ENCODE results near the gene RMND5B.
"Not testable (repeated sequence)": the region's sequence is repeated elsewhere in the genome, so short reads cannot be mapped to it uniquely, and the experiment has no call there.

The RMND5B gene

DNA sequence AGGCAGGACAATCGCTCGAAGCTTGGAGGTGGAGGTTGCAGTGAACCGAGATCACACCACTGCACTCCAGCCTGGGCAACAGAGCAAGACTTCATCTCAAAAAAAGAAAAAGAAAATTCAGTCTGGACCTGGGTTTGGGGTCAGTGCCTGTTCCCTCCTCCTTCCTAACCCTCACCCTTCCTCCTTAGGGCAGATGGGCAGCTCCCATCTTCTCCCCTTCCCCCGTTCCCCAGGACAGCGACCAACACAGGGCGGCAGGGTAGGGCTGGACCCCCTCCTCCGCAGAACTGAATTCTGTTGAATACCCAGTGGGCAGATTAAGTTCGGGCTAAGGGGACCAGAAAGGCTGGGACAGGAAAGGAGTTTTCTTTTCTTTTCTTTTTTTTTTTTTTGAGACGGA, 1.5 kb upstream of the RMND5B start:
- no peak for DNase-seq

DNA sequence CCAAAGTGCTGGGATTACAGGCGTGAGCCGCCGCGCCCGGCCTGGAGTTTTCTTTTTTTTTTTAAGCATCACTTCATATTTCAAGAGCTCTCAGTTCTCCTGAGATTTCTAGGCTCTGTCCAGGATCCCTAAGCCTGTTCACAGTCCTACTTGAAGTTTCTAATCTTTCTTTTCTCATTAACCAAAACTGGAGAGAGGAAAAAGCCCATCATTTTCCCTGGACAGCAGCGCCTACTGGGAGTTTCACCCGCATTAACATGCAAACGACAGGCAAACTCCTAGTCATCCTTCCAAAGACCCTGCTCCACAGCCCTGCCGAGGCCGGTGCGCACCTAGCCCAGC, 609 bp upstream of the RMND5B start:
- DNase-seq, result not testable (repeated sequence)

GRCh38 chr5:178131446-178131996, 707 bp downstream of the RMND5B start:
- DNase-seq, result no peak

DNA sequence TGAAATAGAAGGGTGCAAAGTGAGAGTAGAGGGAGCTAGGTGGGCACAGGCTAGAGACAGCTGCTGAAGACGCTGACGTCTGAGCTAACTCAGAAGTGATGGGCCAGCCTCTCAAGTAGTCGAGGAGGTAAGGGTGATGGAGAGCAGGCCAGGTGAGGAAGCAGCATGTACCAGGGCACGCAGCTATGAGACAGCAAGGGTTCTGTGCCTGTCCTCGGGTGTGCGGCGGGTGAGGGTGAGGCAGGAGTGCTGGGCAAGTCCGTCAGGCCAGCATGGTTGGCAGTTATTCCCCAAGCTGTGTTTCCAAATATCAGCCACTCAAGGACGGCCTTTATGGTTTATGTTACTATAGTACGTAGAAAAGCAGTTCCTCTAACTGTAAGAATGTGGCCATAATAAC, 6.2 kb downstream of the RMND5B start:
- no peak for DNase-seq

DNA sequence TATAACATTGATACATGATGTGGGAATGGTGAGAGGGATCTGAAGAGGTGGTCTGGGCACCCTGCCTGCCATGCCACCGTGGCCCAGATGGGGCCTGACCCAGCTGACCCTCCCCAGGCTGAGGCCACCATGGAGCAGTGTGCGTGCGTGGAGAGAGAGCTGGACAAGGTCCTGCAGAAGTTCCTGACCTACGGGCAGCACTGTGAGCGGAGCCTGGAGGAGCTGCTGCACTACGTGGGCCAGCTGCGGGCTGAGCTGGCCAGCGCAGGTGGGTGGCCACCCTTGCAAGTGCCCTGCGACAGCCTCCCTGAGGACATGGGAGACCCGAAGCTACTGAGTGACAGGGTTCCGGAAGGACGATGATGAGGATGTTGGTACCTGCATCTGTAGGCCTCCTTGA, 7.2 kb downstream of the RMND5B start:
- no peak for DNase-seq

DNA sequence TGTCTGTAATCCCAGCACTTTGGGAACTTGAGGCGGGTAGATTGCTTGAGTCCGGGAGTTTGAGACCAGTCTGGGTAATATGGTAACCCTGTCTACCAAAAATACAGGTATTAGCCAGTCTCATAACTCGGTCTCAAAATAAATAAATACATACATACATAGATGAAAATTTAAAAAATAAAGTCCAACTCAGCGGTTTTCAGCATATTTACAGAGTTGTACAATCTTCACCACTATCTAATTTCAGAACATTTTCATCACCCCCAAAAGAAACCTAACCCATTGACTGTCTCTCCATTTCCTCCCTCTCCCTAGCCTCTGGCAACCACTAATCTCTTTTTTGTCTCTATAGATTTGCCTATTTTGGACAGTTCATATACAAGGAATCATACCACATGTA, 10.7 kb downstream of the RMND5B start:
- DNase-seq, result no peak

DNA sequence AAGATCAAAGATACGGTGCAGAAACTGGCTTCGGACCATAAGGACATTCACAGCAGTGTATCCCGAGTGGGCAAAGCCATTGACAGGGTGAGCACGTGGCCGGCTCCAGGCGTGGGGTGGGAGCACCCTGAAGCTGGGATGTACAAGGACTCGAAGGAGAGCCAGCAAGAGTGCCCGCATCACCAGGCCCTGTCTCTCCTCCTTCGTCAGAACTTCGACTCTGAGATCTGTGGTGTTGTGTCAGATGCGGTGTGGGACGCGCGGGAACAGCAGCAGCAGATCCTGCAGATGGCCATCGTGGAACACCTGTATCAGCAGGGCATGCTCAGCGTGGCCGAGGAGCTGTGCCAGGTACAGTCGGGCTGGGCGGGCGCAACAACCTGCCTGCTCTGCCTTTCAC, 11.8 kb downstream of the RMND5B start:
- DNase-seq, result no peak

DNA sequence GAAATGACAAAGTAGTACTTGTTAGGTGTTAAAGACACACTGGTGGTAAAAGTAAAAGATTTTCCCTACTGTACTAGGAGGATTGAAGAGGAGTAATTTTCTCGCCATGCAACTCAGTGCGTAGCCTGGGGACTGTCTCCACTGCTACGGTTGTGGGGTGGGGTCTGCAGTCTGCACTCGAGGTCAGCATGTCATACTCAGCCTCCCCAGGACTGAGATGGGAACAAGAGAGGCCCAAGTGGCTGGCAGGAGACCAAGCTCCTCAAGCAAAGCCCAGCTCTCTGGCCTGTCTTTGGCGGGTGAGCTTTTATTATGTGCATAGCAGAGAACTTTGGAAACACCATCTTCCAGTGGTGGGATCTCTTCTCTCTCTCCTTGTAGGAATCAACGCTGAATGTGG, 12.4 kb downstream of the RMND5B start:
- no peak for DNase-seq

DNA sequence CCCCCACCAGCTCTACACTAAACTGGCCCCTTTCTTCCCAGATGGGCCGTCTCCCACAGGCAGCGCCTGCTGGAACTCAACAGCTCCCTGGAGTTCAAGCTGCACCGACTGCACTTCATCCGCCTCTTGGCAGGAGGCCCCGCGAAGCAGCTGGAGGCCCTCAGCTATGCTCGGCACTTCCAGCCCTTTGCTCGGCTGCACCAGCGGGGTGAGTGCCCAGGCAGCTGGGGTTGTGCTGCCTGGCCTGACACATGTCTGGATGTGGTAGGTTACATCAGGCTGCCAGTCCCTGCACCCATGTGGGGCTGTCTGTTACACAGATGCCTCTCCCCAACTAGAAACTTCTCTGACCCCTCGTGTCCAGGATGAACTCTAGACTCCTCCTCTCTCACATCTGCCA, 13.1 kb downstream of the RMND5B start:
- peak in 5 of 51 donors; percentile 14 to 38 (median 25) for DNase-seq

DNA sequence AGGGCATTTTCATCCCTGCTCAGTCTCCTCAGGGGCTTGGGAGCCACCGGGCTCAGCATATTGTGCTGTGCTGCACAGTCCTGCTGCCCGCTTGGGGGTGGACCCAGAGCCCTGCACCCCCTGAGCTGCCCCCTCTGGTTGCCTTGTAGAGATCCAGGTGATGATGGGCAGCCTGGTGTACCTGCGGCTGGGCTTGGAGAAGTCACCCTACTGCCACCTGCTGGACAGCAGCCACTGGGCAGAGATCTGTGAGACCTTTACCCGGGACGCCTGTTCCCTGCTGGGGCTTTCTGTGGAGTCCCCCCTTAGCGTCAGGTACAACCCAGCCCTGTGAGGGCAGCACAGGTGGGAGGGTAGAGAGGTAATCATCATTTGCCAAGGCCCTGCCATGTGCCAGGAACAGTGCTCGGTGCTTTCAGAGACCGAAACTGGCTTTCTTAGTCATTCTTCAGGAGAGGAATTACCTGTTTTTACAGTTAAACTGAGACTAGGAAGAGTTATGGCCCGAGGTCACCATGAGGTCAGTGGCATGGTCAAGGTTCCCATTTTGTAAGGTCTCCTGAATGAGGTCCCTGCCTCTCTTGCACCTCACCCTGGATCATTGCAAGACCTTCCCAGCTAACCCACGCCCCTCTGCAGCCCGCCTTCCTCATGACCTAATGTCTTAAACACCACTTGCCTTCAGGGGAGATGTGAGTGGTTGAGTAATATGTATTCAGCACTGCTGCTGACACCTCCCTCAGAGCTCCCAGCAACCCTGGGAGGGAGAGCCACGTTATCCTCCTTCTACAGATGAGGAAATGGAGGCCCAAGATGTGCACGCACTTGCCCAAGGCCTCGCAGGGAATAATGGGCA, 15.4 kb downstream of the RMND5B start:
- DNase-seq, result peak in 17 of 51 donors; percentile 5 to 39 (median 15)

DNA sequence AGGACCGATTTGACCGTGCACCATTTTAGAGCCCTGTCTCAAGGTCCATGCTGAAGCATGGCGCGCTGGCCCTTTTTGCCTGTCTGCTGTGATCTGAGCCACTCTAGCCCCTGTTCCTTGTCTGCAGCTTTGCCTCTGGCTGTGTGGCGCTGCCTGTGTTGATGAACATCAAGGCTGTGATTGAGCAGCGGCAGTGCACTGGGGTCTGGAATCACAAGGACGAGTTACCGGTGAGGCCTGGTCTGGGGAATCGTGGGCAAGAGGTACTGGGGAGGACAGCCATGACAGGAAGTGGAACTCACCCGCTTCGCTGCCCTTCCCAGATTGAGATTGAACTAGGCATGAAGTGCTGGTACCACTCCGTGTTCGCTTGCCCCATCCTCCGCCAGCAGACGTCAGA, 16.6 kb downstream of the RMND5B start:
- no peak for DNase-seq

GRCh38 chr5:178149199-178149932, 18.6 kb downstream of the RMND5B start:
- DNase-seq, result peak in 1 of 51 donors; percentile 43

GRCh38 chr5:178150977-178151734, 20.3 kb downstream of the RMND5B start:
- DNase-seq, result no peak

GRCh38 chr5:178152491-178153444, 22.0 kb downstream of the RMND5B start:
- DNase-seq, result no peak

- DNase-seq, result peak; percentile 70 to 99 (median 97)
Measured at GRCh38 chr5:178153530-178154340, 22.9 kb downstream of the RMND5B start, which contains the start of gene NHP2. Gene NHP2 (minus strand): TSS chr5:178153885. CDS start chr5:178153817, 68 bp downstream.

DNA sequence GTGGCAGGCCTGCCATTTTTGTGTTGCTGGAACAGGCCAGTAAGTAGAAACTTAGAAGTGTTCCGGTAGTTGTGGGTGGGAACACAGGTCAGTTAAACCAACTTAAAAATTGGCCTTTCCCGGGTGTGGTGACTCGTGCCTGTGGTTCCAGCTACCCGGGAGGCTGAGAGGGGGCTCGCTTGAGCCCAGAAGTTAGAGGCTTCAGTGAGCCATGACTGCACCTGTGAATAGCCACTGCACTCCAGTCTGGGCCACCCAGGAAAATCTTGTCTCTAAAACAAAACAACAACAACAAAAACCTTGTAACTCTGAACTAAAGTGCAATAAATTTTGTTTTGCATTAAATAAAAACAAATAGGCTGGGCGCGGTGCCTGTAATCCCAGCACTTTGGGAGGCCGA, 24.3 kb downstream of the RMND5B start:
- DNase-seq, result no peak

DNA sequence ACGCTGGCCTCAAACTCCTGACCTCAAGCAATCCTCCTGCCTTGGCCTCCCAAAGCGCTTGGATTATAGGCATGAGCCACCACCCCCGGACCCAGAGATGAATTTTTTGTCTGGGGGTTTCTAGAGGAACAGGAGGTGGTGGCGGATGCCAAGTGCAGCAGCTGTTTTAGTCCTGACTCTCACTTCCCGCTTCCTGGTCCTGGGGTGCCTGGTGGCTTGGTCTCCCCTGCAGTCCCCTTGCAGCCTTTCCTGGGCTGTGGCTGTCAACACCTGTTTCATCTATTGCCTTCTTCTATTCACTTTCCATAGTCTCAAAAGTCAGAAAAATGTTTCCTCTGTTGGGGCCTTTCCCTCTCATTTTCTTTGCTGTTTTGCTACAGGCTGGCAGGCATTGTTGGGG, 29.4 kb downstream of the RMND5B start:
- DNase-seq, result no peak

GRCh38 chr5:178162481-178162880, 31.7 kb downstream of the RMND5B start:
- DNase-seq, result no peak
